ENCODE measurements around the gene TMA7.
"Not testable (repeated sequence)": the region's sequence is repeated elsewhere in the genome, so short reads cannot be mapped to it uniquely, and the experiment has no call there.

- not testable (repeated sequence) for TF ChIP-seq CTCF (conservative IDR thresholded peaks at IDR 0.05 in 1 of 2, IDR thresholded peaks at IDR 0.05 in 1 of 2; ENCODE audit: low read depth in 1 of 2, low read length in 2 of 2); EZH2 (IDR thresholded peaks at IDR 0.05; ENCODE audit: low read length, missing control alignments)
These were observed 34.0 kb downstream of the TMA7 start for GRCh38 chr3:48474031-48474430.
